ENCODE measurements around the gene EDDM13.
"Not testable (repeated sequence)": the region's sequence is repeated elsewhere in the genome, so short reads cannot be mapped to it uniquely, and the experiment has no call there.

The EDDM13 gene

DNA sequence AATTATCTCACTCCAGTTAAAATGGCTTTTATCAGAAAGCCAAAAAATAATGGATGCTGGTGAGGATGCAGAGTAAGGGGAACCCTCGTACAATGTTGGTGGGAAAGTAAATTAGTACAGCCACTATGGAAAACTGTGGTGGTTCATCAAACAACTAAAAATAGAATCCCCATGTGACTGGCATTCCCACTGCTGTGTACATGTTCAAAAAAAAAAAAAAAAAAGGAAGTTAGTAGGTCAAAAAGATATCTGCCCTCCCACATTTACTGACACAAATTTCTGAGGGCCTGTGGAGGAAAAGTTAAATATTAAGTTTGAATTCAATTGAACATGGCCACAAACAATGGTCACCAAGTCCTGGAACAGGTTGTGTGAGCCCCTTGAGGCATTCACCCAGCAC lies 51.9 kb downstream of the EDDM13 start:
- DNase-seq (ENCODE audit: extremely low read depth, low read depth), result no peak

DNA sequence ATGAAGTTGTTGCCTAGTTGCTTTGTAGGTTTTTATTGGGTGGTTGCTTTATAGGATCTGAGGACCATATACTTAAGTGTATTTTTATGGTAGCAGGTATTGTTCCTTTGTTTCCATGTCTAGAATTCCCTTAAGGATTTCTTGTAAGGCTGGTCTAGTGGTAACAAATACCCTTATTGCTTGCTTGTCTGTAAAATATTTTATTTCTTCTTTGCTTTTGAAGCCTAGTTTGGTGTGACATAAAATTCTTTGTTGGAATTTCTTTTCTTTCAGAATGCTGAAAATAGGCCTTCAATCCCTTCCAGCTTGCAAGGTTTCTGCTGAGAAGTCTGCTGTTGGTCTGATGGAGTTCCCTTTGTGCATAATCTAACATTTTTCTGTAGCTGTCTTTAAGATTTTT lies 60.1 kb downstream of the EDDM13 start:
- TF ChIP-seq, protein P1, sequence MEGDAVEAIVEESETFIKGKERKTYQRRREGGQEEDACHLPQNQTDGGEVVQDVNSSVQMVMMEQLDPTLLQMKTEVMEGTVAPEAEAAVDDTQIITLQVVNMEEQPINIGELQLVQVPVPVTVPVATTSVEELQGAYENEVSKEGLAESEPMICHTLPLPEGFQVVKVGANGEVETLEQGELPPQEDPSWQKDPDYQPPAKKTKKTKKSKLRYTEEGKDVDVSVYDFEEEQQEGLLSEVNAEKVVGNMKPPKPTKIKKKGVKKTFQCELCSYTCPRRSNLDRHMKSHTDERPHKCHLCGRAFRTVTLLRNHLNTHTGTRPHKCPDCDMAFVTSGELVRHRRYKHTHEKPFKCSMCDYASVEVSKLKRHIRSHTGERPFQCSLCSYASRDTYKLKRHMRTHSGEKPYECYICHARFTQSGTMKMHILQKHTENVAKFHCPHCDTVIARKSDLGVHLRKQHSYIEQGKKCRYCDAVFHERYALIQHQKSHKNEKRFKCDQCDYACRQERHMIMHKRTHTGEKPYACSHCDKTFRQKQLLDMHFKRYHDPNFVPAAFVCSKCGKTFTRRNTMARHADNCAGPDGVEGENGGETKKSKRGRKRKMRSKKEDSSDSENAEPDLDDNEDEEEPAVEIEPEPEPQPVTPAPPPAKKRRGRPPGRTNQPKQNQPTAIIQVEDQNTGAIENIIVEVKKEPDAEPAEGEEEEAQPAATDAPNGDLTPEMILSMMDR (IDR thresholded peaks at IDR 0.05; ENCODE audit: low read depth, low read length), result no peak
- DNase-seq (ENCODE audit: extremely low read depth, low read depth), result no peak

More for the DNA sequence above, 51.9 kb downstream of the EDDM13 start:
- TF ChIP-seq, protein P1 (IDR thresholded peaks at IDR 0.05; ENCODE audit: low read depth, low read length), result no peak

DNA sequence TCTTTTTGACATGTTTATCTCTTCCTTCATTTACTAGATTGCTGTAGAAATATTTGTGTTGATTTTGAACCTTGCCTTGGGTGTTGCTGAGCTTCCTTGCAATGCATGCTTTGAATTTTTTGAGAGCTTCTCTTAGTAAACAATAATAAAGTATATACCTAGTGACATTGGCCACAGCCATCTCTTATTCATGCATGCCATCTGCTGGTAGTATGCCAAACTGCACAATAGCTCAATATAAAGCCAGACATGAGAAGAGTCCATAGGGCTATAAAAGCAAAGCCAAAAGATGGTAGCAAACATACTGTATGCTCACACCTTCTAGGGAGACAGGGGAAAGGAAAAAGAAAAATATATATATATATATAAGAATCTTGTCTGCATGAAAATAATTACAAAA lies 61.0 kb downstream of the EDDM13 start:
- DNase-seq (ENCODE audit: extremely low read depth, low read depth), result peak; percentile 3
- TF ChIP-seq, protein P1 (IDR thresholded peaks at IDR 0.05; ENCODE audit: low read depth, low read length), result peak; percentile 59

DNA sequence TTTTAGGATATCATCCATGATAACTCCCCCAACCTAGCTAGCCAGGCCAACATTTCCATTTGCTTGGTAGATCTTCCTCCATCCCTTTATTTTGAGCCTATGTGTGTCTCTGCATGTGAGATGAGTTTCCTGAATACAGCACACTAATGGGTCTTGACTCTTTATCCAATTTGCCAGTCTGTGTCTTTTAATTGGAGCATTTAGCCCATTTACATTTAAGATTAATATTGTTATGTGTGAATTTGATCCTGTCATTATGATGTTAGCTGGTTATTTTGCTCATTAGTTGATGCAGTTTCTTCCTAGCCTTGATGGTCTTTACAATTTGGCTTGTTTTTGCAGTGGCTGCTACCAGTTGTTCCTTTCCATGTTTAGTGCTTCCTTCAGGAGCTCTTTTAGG lies 62.8 kb downstream of the EDDM13 start:
- DNase-seq (ENCODE audit: extremely low read depth, low read depth), result not testable (repeated sequence)

DNA sequence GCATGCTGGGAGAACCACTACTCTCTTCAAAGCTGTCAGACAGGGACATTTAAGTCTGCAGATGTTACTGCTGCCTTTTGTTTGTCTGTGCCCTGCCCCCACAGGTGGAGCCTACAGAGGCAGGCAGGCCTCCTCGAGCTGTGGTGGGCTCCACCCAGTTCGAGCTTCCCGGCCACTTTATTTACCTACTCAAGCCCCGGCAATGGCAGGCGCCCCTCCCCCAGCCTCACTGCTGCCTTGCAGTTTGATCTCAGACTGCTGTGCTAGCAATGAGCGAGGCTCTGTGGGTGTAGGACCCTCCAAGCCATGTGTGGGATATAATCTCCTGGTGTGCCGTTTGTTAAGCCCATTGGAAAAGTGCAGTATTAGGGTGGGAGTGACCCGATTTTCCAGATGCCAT lies 64.5 kb downstream of the EDDM13 start:
- not testable (repeated sequence) for DNase-seq (ENCODE audit: extremely low read depth, low read depth)

DNA sequence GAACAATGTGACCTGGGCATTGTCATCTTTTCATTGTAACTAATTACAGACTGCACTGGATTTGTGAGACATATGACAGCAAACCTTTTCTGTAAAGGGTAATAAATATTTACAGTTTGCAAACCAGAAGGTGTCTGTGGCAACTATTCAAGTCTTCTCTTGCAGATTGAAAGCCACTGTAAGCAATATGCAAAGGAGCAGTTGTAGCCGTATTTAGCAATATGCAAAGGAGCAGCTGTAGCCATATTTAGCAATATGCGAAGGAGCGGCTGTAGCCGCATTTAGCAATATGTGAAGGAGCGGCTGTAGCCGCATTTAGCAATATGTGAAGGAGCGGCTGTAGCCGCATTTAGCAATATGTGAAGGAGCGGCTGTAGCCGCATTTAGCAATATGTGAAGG lies 66.5 kb downstream of the EDDM13 start:
- not testable (repeated sequence) for DNase-seq (ENCODE audit: extremely low read depth, low read depth)

DNA sequence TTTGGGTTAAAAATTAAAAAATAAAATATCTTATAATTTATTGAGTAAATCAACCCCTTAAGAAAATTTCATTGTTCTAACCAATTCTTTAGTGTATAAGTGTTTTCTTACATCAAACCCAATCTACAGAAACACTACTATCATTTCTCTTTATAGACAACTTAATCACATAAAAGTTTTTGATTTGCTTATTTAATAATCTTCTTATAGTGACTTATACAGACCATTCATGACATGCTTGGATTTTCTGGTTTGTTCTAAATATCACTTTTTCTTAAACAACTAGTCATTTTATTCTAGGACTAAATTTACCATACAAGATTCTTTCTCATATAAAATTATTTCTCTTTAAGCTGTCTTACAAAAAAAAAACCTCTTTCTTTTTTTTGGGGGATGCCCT lies 69.4 kb downstream of the EDDM13 start:
- TF ChIP-seq, protein P1 (IDR thresholded peaks at IDR 0.05; ENCODE audit: low read depth, low read length), result no peak

DNA sequence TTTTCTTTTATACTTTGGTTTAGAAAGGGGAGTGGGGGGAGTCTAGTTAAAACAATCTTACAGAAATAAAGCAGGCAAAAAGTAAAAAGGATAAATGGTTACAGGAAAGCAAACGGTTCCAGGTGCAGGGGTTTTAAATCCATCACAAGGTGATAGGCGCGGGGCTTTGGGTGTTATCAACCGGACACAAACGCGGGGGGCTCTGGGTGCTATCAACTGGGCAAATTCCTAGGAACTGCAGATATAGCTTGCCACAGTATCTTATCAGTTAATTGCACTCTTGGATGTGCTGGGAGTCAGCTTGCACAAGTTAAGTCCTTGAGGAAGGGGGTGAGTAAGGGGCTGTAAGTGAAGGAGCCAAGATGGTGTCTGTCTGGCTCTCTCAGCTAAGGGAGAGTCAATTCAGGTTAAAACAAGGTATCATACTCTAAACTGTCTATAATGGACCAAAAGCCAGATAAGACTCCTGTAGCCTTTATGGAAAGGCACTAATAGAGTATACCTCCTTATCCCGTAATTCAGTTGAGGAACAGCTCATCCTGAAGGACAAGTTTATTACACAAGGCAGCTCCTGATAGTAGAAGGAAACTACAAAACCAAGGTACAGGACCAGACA lies 74.7 kb downstream of the EDDM13 start:
- TF ChIP-seq, protein P1 (IDR thresholded peaks at IDR 0.05; ENCODE audit: low read depth, low read length), result no peak
- no peak for DNase-seq (ENCODE audit: extremely low read depth, low read depth)

More for the DNA sequence above, 69.4 kb downstream of the EDDM13 start:
- no peak for DNase-seq (ENCODE audit: extremely low read depth, low read depth)

DNA sequence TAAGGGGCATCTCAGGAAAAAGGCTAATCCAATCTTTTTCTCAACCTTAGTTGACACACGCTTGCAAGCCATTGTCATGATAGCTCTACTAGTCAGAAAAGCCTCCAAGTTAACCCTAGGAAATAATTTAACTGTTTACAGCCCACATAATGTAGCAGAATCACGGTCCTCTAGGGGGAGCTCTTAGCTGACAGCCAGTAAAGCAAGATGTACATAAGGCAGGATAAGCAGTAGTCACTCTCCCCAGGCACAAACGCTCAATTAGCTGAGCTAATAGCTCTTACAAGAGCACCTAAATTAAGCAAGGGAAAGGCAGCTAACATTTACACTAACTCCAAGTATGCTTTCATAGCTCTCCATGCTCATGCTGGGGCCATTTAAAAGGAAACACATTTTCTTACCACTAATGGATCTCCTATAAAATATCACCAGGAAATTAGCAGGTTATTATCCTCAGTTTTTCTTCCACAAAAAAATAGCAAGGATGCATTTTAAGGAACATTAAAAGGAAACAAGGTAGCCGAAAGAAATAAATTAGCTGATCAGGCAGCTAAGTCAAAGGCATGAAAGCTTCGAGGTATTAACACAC lies 75.8 kb downstream of the EDDM13 start:
- DNase-seq (ENCODE audit: extremely low read depth, low read depth), result no peak

More for the DNA sequence above, 75.8 kb downstream of the EDDM13 start:
- TF ChIP-seq, protein P1 (IDR thresholded peaks at IDR 0.05; ENCODE audit: low read depth, low read length), result peak; percentile 26
